Calu3 (cell line): Measurements from ENCODE around the gene PHGDH. TPM values are rescaled to one million over a fixed set of nuclear protein-coding genes. Genes with fewer than 3 reads are reported as not detected.

Experiments
- BruUV-seq: library from RNA; stranded (reverse); fragments of 400-500 nt; replicated peaks from 2 replicates; lab custom pipeline; 2021; lab: Mats Ljungman, UMichigan
- CTCF ChIA-PET: fragments of 300-600 bp; sonication (Branson Sonifier 250); formaldehyde crosslinking; loops from one replicate; lab custom pipeline; 2022; ENCODE audit warnings: antibody characterized with exemption; lab: Charles Lee
- DNase-seq: peaks from one replicate; pipeline ENCODE4 v3.0.0; 2022
- H3K27ac Mint-ChIP-seq: one replicate; pipeline ENCODE4 v1.8.0; 2022; ENCODE audit warnings: mixed read lengths; ENCODE audit not compliant: unreplicated experiment
- H3K27me3 Mint-ChIP-seq: one replicate; pipeline ENCODE4 v1.8.0; 2022; ENCODE audit warnings: mixed read lengths; ENCODE audit not compliant: unreplicated experiment
- H3K36me3 Mint-ChIP-seq: one replicate; pipeline ENCODE4 v1.8.0; 2022; ENCODE audit warnings: mild to moderate bottlenecking, moderate library complexity, mixed read lengths; ENCODE audit not compliant: insufficient read depth, unreplicated experiment
- H3K4me1 Mint-ChIP-seq: one replicate; pipeline ENCODE4 v1.8.0; 2022; ENCODE audit warnings: mild to moderate bottlenecking, low read depth, mixed read lengths; ENCODE audit not compliant: unreplicated experiment
- H3K4me3 Mint-ChIP-seq: one replicate; pipeline ENCODE4 v1.8.0; 2022; ENCODE audit warnings: mild to moderate bottlenecking, low read depth, moderate library complexity, mixed read lengths; ENCODE audit not compliant: unreplicated experiment
- H3K9me3 Mint-ChIP-seq: one replicate; pipeline ENCODE4 v1.8.0; 2022; ENCODE audit warnings: low read depth, mixed read lengths; ENCODE audit not compliant: unreplicated experiment
- CTCF ChIP-seq: fragments of 200-600 bp; IDR thresholded peaks from one replicate; pipeline ENCODE4 v1.8.0; 2022; ENCODE audit warnings: antibody characterized with exemption; ENCODE audit not compliant: unreplicated experiment
- intact Hi-C: fragments of 100-400 bp; cut with micrococcal nuclease; formaldehyde crosslinking; loops from one replicate; pipeline ENCODE4 v1.10.0; 2022; ENCODE audit not compliant: unreplicated experiment
- total RNA-seq: library from RNA; stranded (reverse); gene quantifications from 2 replicates; pipeline ENCODE4 v1.2.3, GENCODE V29; 2022

PHGDH gene
- total RNA-seq, 1 experiment from 2014 or later, result 199 TPM

- CTCF ChIA-PET, result no interaction called here
- Mint-ChIP-seq H3K9me3 (no peaks in the 10 kb centered on the region), H3K27ac (no peak overlapping the region), H3K36me3 (no peaks in the 10 kb centered on the region), H3K27me3 (no peaks in the 10 kb centered on the region), H3K4me1 (peaks cover 11% of the 10 kb centered on the region), H3K4me3 (no peak overlapping the region)
- intact Hi-C loops, result no loop called here
- no peak for TF ChIP-seq CTCF
- no peak for DNase-seq
- BruUV-seq, result no TSS peak
These were observed 51.2 kb downstream of the PHGDH start for GRCh38 chr1:119762953-119763352.

GRCh38 chr1:119764220-119764619 is 52.5 kb downstream of the PHGDH start:
- Mint-ChIP-seq H3K4me1 (peaks cover 11% of the 10 kb centered on the region), H3K9me3 (no peaks in the 10 kb centered on the region), H3K27me3 (no peaks in the 10 kb centered on the region), H3K4me3 (no peak overlapping the region), H3K27ac (no peak overlapping the region), H3K36me3 (no peaks in the 10 kb centered on the region)
- BruUV-seq, result no TSS peak
- intact Hi-C loops, result no loop called here
- no peak for DNase-seq
- CTCF ChIA-PET, result interaction anchor here (0.5 kb wide), 1 partner anchor 1782 kb away, joined by 3 read pairs; no protein-coding TSS in a partner anchor
- TF ChIP-seq CTCF, result no peak

- peaks cover 11% of the 10 kb centered on the region for H3K4me1 Mint-ChIP-seq
- TF ChIP-seq CTCF, result no peak
- intact Hi-C loops, result no loop called here
- H3K27me3 Mint-ChIP-seq, result no peaks in the 10 kb centered on the region
- no TSS peak for BruUV-seq
- no peak for DNase-seq
- no peaks in the 10 kb centered on the region for H3K9me3 Mint-ChIP-seq
- CTCF ChIA-PET, result no interaction called here
- no peaks in the 10 kb centered on the region for H3K36me3 Mint-ChIP-seq
- no peak overlapping the region for H3K27ac Mint-ChIP-seq
- H3K4me3 Mint-ChIP-seq, result no peak overlapping the region
These were observed 54.6 kb downstream of the PHGDH start for GRCh38 chr1:119766374-119766794.

GRCh38 chr1:119767486-119767885 is 55.8 kb downstream of the PHGDH start:
- H3K4me3 Mint-ChIP-seq, result no peak overlapping the region
- no TSS peak for BruUV-seq
- H3K9me3 Mint-ChIP-seq, result no peaks in the 10 kb centered on the region
- H3K36me3 Mint-ChIP-seq, result no peaks in the 10 kb centered on the region
- TF ChIP-seq CTCF, result no peak
- intact Hi-C loops, result no loop called here
- no peak overlapping the region for H3K27ac Mint-ChIP-seq
- CTCF ChIA-PET, result no interaction called here
- H3K27me3 Mint-ChIP-seq, result no peaks in the 10 kb centered on the region
- H3K4me1 Mint-ChIP-seq, result peaks cover 11% of the 10 kb centered on the region
- no peak for DNase-seq
